ENCODE results near the gene COL13A1.

COL13A1 gene

GRCh38 chr10:69791812-69792211, 9.9 kb upstream of the COL13A1 start:
- DNase-seq (ENCODE audit: low spot score) = no peak

DNA sequence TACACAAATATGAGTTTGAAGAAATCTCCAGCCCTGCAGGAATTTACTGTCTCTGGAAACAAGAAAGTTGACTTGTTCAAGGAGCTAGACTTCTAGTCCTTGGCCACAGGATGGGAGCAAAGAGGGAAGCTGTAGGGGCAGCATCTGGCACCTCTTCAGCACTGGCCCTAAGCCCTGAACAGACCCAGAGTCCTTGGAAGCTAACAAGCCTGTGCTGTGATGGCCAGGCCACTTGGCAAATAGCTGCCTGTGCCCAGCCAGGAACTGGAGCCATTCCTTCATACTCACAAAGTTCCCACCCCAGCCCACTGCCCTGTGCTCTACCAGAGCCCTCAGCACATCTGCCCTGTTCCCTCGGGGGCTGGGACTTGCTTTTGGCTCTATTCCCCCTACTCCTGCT, 9.4 kb upstream of the COL13A1 start:
- no peak for DNase-seq (ENCODE audit: low spot score)

DNA sequence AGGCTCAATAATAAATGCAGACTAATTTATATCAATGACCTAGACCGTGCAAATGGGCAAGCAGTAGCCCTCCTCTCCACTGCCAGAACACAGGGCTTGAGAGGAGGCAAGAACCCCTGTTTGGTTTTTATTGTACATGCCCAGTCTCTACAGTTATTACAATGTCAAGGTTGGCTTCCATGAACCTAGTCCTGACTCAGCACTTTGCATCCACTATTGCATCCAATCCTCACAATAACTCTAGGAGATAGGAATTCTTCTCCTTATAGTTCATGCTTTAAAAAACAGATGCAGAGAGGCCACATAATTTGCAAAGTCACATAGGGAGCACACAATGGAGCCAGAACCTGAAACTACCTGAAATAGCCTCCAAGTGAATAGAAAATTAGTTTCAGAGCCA, 7.0 kb upstream of the COL13A1 start:
- no peak for DNase-seq (ENCODE audit: low spot score)

DNA sequence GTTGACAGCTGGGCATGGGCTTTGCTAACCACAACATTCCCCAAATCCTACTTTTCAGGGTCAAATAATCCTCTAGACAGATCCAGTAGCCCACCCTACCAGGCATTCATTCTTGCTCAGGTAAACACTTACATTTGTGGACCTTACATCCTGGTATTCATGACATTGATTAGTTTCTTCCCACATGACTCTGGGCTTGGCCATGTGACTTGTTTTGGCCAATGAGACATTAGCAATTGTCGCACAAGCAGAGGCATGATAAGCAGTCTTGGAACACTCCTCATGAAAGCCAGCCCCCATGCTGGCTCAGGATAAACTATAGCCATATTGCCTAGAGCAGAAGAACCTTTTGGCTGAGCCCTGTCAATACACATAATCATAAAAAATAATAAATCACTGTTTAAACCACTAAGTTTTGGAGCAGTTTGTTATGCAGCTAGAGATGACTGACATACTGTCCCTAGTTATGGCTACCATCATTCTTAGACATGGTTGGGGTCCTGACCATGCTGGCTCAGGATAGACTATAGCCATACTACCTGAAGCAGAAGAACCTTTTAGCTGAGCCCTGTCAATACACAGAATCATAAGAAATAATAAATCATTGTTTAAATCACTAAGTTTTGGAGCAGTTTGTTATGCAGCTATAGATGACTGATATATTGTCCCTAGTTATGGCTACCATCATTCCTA, 6.3 kb upstream of the COL13A1 start:
- DNase-seq (ENCODE audit: low spot score) = no peak

GRCh38 chr10:69797959-69798358, 3.7 kb upstream of the COL13A1 start:
- DNase-seq (ENCODE audit: low spot score) = no peak

- peak; percentile 67 for DNase-seq (ENCODE audit: low spot score)
Measured at GRCh38 chr10:69800109-69800508, 1.6 kb upstream of the COL13A1 start.

DNA sequence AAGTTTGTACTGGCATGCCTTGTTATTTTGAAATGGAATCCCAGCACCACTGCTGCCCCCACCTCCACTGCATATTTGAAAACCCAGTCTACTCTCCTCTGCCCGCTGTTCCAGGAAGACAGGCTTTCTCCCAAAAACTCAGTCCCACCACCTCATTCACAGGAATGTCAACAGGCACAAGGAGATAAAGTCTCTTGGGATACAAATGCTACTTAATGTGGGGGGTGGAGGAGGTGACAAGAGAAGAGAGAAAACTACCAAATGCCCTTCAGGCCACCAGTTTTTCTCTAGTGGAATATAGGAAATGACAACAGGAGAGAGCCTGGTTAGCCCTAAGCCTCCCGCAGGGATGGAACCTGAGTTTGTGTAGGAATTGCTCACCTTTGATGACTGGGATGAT, 1.0 kb upstream of the COL13A1 start:
- no peak for DNase-seq (ENCODE audit: low spot score)

- peak; percentile 73 for DNase-seq (ENCODE audit: low spot score)
Measured at GRCh38 chr10:69801094-69801433, 642 bp upstream of the COL13A1 start.

DNA sequence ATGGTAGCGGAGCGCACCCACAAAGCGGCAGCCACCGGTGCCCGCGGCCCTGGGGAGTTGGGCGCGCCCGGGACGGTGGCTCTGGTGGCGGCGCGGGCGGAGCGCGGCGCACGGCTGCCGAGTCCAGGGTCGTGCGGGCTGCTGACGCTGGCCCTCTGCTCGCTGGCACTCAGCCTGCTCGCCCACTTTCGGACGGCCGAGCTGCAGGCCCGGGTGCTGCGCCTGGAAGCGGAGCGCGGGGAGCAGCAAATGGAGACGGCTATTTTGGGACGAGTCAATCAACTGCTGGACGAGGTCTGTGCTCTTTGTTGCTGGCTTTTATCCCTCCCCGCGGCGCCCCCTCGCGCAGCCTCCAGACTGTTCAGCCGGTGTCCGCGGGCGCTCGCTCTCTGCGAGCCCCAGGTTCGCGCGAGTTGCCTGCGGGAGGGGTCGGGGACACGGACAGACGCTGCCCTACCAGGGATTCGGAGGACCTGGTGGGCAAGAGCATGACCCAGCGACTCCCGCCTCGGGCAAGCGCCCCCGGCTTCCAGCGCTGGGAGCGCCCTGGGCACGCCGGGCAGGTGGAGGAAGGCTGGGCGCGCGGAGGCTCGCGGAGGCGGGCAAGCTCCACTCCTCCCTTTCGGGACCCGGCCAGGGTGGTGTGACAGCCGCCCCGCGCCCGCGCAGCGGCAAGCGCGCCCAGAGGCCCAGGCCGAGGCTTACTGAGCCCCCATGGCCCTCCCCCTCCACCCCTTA, 887 bp downstream of the COL13A1 start:
- DNase-seq (ENCODE audit: low spot score) = peak; percentile 68

DNA sequence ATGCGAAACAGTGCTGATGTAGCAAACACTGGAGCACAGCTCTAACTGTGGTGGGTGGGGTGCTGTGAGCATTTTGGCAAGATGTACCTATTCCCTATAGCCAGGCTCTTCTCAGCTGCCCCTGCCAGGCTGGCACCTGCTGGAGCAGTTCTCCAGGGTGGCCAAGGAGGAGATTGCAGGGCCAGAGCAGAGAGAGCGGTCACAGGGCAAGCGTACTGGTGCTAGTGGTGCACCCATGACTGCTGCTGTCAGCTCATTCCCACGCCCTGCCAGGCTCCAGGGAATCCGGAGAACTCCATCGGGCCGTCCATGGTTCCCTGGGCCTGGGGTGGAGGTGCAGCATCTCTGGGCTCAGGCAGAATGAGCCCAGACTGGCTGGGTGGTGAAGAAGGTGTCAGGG, 2.1 kb downstream of the COL13A1 start:
- DNase-seq (ENCODE audit: low spot score) = no peak

GRCh38 chr10:69804775-69805174, 3.1 kb downstream of the COL13A1 start:
- no peak for DNase-seq (ENCODE audit: low spot score)

GRCh38 chr10:69807122-69807521, 5.4 kb downstream of the COL13A1 start:
- no peak for DNase-seq (ENCODE audit: low spot score)

GRCh38 chr10:69807696-69808095, 6.0 kb downstream of the COL13A1 start:
- peak; percentile 54 for DNase-seq (ENCODE audit: low spot score)

- no peak for DNase-seq (ENCODE audit: low spot score)
Measured at GRCh38 chr10:69809318-69809717, 7.6 kb downstream of the COL13A1 start.

GRCh38 chr10:69810097-69810496, 8.4 kb downstream of the COL13A1 start:
- DNase-seq (ENCODE audit: low spot score) = no peak

- DNase-seq (ENCODE audit: low spot score) = no peak
Measured at GRCh38 chr10:69810675-69811397, 9.1 kb downstream of the COL13A1 start.

DNA sequence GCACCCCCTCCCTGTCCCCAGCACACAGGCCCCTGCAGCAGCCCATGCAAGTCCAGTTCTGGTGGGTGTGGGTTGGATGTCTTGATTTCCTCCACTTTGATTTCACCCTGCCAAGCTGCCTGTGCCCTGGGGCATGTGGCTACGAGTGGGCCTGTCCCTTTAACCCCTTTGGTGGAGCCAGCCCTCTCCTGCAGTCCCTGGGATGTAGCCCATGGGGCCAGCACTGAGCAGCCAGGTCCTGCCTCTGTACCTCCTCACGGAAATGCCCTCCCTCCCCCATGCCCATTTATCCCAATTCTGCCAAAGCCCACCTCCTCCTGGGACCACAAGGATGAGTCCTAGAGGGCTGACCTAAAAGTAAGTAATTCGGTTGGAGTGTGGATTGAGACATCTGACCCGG, 11.9 kb downstream of the COL13A1 start:
- no peak for DNase-seq (ENCODE audit: low spot score)

DNA sequence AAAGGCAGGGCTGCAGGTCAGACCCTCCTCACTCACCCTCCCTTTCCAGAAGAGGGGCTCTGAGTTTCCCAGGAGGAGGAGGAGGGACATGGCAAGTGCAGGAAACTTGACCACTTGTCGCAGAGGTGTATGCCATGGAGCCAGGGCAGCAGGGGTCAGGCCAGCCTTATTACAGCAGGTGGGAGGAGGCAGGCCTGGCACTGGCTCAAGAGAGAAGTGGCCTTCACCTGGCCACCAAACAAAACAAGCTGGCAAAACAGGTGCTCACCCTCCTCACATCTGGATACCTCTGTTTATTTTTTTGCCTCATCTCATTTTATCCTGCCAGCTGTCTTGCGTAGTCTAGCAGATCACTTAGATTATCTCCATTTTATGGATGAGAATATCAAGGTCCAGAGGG, 12.5 kb downstream of the COL13A1 start:
- DNase-seq (ENCODE audit: low spot score) = no peak

- DNase-seq (ENCODE audit: low spot score) = no peak
Measured at GRCh38 chr10:69815104-69815503, 13.4 kb downstream of the COL13A1 start.

- no peak for DNase-seq (ENCODE audit: low spot score)
Measured at GRCh38 chr10:69816521-69816920, 14.8 kb downstream of the COL13A1 start.

- DNase-seq (ENCODE audit: low spot score) = no peak
Measured at GRCh38 chr10:69817078-69817581, 15.4 kb downstream of the COL13A1 start.

GRCh38 chr10:69818676-69819239, 17.1 kb downstream of the COL13A1 start:
- DNase-seq (ENCODE audit: low spot score) = no peak

Measured in iPS-NIHi11 (cell line).